ENCODE data around the gene LENEP. TPM values are rescaled to one million over a fixed set of nuclear protein-coding genes. Genes with fewer than 3 reads are reported as not detected.

The LENEP gene
- total RNA-seq, 1 experiment from 2014 or later: 0.64 TPM

Small RNA genes within 50 kb of the gene (small RNA-seq; reads per million reads assigned to genes)
- gene MIR4258 (not detected), gene RF00017 (not detected)

Other genes with a start within 250 kb of the LENEP start
- 0.20 and 0.34 TPM in 2 replicates for gene KCNN3, start 123.3 kb upstream of the LENEP start, total RNA-seq (2014; rRNA removed; shearing (Covaris generic))
- gene PMVK, start 56.9 kb upstream of the LENEP start, total RNA-seq (2014; rRNA removed; shearing (Covaris generic)): 6.2 and 10.8 TPM in 2 replicates
- 12.0 and 13.9 TPM in 2 replicates for gene PBXIP1, start 37.5 kb upstream of the LENEP start, total RNA-seq (2014; rRNA removed; shearing (Covaris generic))
- 26.3 and 32.4 TPM in 2 replicates for gene PYGO2, start 31.8 kb upstream of the LENEP start, total RNA-seq (2014; rRNA removed; shearing (Covaris generic))
- 126 and 173 TPM in 2 replicates for gene SHC1, start 22.8 kb upstream of the LENEP start, total RNA-seq (2014; rRNA removed; shearing (Covaris generic))
- 210 and 222 TPM in 2 replicates for gene CKS1B, start 18.9 kb upstream of the LENEP start, total RNA-seq (2014; rRNA removed; shearing (Covaris generic))
- 49.5 and 50.0 TPM in 2 replicates for gene FLAD1, start 10.2 kb upstream of the LENEP start, total RNA-seq (2014; rRNA removed; shearing (Covaris generic))
- gene ZBTB7B, start 9.2 kb downstream of the LENEP start, total RNA-seq (2014; rRNA removed; shearing (Covaris generic)): 18.9 and 22.2 TPM in 2 replicates
- gene DCST2, start 40.2 kb downstream of the LENEP start, total RNA-seq (2014; rRNA removed; shearing (Covaris generic)): 0.03 TPM in 1 of 2 replicates, not detected in the other
- gene DCST1, start 40.2 kb downstream of the LENEP start, total RNA-seq (2014; rRNA removed; shearing (Covaris generic)): 0.17 TPM in 1 of 2 replicates, not detected in the other
- gene ADAM15, start 57.7 kb downstream of the LENEP start, total RNA-seq (2014; rRNA removed; shearing (Covaris generic)): 198 and 262 TPM in 2 replicates
- 8.4 and 11.0 TPM in 2 replicates for gene EFNA4, start 70.2 kb downstream of the LENEP start, total RNA-seq (2014; rRNA removed; shearing (Covaris generic))
- gene EFNA3, start 85.3 kb downstream of the LENEP start, total RNA-seq (2014; rRNA removed; shearing (Covaris generic)): 3.3 and 7.0 TPM in 2 replicates
- 1.4 and 3.6 TPM in 2 replicates for gene EFNA1, start 134.3 kb downstream of the LENEP start, total RNA-seq (2014; rRNA removed; shearing (Covaris generic))
- 36.9 and 42.2 TPM in 2 replicates for gene SLC50A1, start 142.3 kb downstream of the LENEP start, total RNA-seq (2014; rRNA removed; shearing (Covaris generic))
- 36.0 and 42.9 TPM in 2 replicates for gene DPM3, start 146.9 kb downstream of the LENEP start, total RNA-seq (2014; rRNA removed; shearing (Covaris generic))
- 126 and 170 TPM in 2 replicates for gene KRTCAP2, start 179.7 kb downstream of the LENEP start, total RNA-seq (2014; rRNA removed; shearing (Covaris generic))
- 3.1 and 4.1 TPM in 2 replicates for gene TRIM46, start 180.3 kb downstream of the LENEP start, total RNA-seq (2014; rRNA removed; shearing (Covaris generic))
- gene THBS3, start 214.3 kb downstream of the LENEP start, total RNA-seq (2014; rRNA removed; shearing (Covaris generic)): 2.7 and 3.1 TPM in 2 replicates
- 50.0 and 54.0 TPM in 2 replicates for gene MTX1, start 215.1 kb downstream of the LENEP start, total RNA-seq (2014; rRNA removed; shearing (Covaris generic))

All from HT1080 (cell line).